Adipose tissue (tissue), 3 donors: Measurements from ENCODE around the gene SPNS2. TPM values are rescaled to one million over a fixed set of nuclear protein-coding genes. Genes with fewer than 3 reads are reported as not detected.

Experiments
- H3K27ac ChIP-seq: one replicate; pipeline ENCODE4 v1.5.1; 2013; ENCODE audit warnings: low read depth, low read length
- WGBS, 3 donors: extraction: QIAGEN DNeasy Blood & Tissue Kit; methylation state at CpG; one replicate each; pipeline ENCODE4 v1.1.7; 2013; 5-methylcytosine and 5-hydroxymethylcytosine counted together
- polyA plus RNA-seq, 3 donors: library from polyadenylated mRNA; stranded (reverse); fragments of 200-250 nt; gene quantifications; one replicate each; pipeline ENCODE4 v1.2.3, GENCODE V29; 2013
- donor health status: healthy with polysubstance abuse.
- donor health status: Bipolar disorder and iron deficiency.
- donor health status: healthy.

The SPNS2 gene
- polyA plus RNA-seq = 10 to 100 TPM; 13.5 to 32.8 (median 26.9) TPM

- WGBS, 3 donors = 1% methylated on average over 72 to 104 of the region's 117 CpGs
These were observed at the start of gene SPNS2 for GRCh38 chr17:4498461-4499397. SPNS2 (plus strand) TSS chr17:4498881; CDS start chr17:4499048, 167 bp downstream.

GRCh38 chr17:4449736-4450135 lies 48.9 kb upstream of the SPNS2 start:
- no peak overlapping the region for H3K27ac ChIP-seq
- WGBS, 3 donors = 32 to 81% (median 35%) methylated on average over 11 of the region's 11 CpGs

More at GRCh38 chr17:4498461-4499397, at the start of gene SPNS2:
- H3K27ac ChIP-seq = no peak within 1 kb of the TSS

- WGBS, 3 donors = 83 to 87% (median 85%) methylated on average over 14 of the region's 14 CpGs
These were observed 47.9 kb upstream of the SPNS2 start for GRCh38 chr17:4450710-4451316.

GRCh38 chr17:4453812-4454591 lies 44.7 kb upstream of the SPNS2 start:
- 68 to 90% (median 81%) methylated on average over 9 of the region's 9 CpGs for WGBS, 3 donors
- no peak overlapping the region for H3K27ac ChIP-seq

More at GRCh38 chr17:4450710-4451316, 47.9 kb upstream of the SPNS2 start:
- no peak overlapping the region for H3K27ac ChIP-seq

- no peak overlapping the region for H3K27ac ChIP-seq
- WGBS, 3 donors = 68 to 82% (median 71%) methylated on average over 5 of the region's 5 CpGs
These were observed 38.0 kb upstream of the SPNS2 start for GRCh38 chr17:4460661-4461060.

- H3K27ac ChIP-seq = no peak overlapping the region
These were observed 34.7 kb upstream of the SPNS2 start for GRCh38 chr17:4463818-4464476.

GRCh38 chr17:4465786-4466185 lies 32.9 kb upstream of the SPNS2 start:
- 74 to 92% (median 90%) methylated on average over 8 of the region's 8 CpGs for WGBS, 3 donors
- no peak overlapping the region for H3K27ac ChIP-seq

More at GRCh38 chr17:4463818-4464476, 34.7 kb upstream of the SPNS2 start:
- 53 to 71% (median 70%) methylated on average over 10 of the region's 10 CpGs for WGBS, 3 donors

GRCh38 chr17:4467287-4467686 lies 31.4 kb upstream of the SPNS2 start:
- no peak overlapping the region for H3K27ac ChIP-seq
- WGBS, 3 donors = 60 to 78% (median 64%) methylated on average over 7 of the region's 7 CpGs

GRCh38 chr17:4469552-4469951 lies 29.1 kb upstream of the SPNS2 start:
- H3K27ac ChIP-seq = no peak overlapping the region
- WGBS, 3 donors = 86 to 91% (median 88%) methylated on average over 12 of the region's 12 CpGs

- WGBS, 3 donors = 82 to 97% (median 93%) methylated on average over 3 of the region's 3 CpGs
- no peak overlapping the region for H3K27ac ChIP-seq
These were observed 26.4 kb upstream of the SPNS2 start for GRCh38 chr17:4472286-4472685.

- whole genome bisulfite sequencing, 3 donors = 75 to 87% (median 82%) methylated on average over 13 of the region's 13 CpGs
- H3K27ac ChIP-seq = no peak overlapping the region
These were observed 24.6 kb upstream of the SPNS2 start for GRCh38 chr17:4474093-4474492.

- 80 to 91% (median 83%) methylated on average over 9 of the region's 9 CpGs for WGBS, 3 donors
- no peak overlapping the region for H3K27ac ChIP-seq
These were observed 23.7 kb upstream of the SPNS2 start for GRCh38 chr17:4475001-4475400.

- WGBS, 3 donors = 83 to 88% (median 86%) methylated on average over 7 of the region's 7 CpGs
- H3K27ac ChIP-seq = no peak overlapping the region
These were observed 23.2 kb upstream of the SPNS2 start for GRCh38 chr17:4475463-4475862.

- WGBS, 3 donors = 72 to 75% (median 74%) methylated on average over 14 of the region's 14 CpGs
- H3K27ac ChIP-seq = no peak overlapping the region
These were observed 22.7 kb upstream of the SPNS2 start for GRCh38 chr17:4476017-4476416.

GRCh38 chr17:4476511-4477070 lies 22.1 kb upstream of the SPNS2 start:
- WGBS, 3 donors = 71 to 83% (median 72%) methylated on average over 15 to 19 of the region's 19 CpGs
- no peak overlapping the region for H3K27ac ChIP-seq

GRCh38 chr17:4477255-4477791 lies 21.4 kb upstream of the SPNS2 start:
- WGBS, 3 donors = 80 to 87% (median 83%) methylated on average over 10 of the region's 10 CpGs
- H3K27ac ChIP-seq = no peak overlapping the region

GRCh38 chr17:4478318-4478830 lies 20.3 kb upstream of the SPNS2 start:
- H3K27ac ChIP-seq = no peak overlapping the region
- WGBS, 3 donors = 86 to 94% (median 92%) methylated on average over 11 of the region's 11 CpGs
